CD4-positive, alpha-beta T cell treated with Interleukin-15 for 4 hours (primary cell): ENCODE results near the gene SH3RF3.

Experiments used
- DNase-seq: peaks from one replicate; pipeline ENCODE4 v3.0.0-alpha.2; 2020; ENCODE audit warnings: low spot score

Gene SH3RF3

DNA sequence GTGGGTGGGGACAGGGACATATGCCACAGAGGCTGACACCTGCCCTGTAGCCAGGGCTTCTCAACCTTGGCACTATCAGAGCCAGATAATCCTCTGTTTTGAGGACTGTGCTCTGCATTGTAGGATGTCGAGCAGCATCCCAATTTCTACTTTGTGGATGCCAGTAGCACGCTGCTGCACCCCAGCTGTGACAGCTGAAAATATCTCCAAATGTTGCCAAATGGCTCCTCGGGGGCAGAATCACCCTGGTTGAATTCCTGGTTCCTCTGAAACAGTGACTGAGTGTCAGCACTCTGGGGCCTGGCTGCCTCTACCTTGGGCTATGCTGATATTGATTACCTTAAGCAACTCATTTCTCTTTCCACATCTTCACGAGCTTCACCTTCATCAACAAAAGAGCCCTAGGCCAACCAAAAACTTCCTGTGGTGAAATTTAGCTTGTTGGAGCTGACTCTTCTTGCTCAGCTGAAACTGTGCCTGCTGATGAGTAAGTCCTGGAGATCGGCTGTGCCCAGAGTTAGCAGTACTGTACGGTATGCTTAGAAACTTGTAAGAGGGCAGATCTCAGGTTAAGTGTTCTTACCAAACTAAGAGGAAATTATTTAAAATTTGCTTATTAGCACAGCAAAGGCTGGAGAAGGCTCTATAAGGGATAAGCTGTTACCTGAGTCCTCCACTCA is 346.7 kb downstream of the SH3RF3 start:
- DNase-seq: no peak

DNA sequence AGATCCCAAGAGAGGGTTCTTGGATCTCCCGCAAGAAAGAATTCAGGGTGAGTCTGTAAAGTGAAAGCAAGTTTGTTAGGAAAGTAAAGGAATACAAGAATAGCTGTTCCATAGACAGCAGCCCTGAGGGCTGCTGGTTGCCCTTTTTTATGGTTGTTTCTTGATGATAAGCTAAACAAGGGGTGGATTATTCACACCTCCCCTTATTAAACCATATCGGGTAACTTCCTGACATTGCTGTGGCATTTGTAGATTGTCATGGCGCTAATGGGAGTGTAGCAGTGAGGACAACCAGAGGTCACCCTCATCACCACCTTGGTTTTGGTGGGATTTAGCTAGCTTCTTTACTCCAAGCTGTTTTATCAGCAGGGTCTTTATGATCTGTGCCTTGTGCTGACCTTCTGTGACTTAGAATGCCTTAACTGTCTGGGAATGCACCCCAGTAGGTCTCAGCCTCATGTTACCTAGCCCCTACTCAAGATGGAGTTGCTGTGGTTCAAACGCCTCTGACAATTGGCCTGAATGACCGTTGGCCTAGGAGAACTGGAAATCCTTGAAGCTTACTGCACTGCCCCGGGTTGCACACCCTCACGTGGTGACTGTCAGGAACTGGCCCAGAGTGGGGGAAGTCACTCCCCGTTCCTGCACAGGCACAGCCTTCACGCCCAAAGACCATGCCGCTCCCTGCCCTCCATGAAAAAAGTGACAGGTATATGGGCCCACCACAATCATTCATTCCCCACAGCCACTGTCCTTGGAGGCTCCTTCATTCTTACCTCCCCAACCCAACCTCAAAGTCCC is 347.8 kb downstream of the SH3RF3 start:
- no peak for DNase-seq

DNA sequence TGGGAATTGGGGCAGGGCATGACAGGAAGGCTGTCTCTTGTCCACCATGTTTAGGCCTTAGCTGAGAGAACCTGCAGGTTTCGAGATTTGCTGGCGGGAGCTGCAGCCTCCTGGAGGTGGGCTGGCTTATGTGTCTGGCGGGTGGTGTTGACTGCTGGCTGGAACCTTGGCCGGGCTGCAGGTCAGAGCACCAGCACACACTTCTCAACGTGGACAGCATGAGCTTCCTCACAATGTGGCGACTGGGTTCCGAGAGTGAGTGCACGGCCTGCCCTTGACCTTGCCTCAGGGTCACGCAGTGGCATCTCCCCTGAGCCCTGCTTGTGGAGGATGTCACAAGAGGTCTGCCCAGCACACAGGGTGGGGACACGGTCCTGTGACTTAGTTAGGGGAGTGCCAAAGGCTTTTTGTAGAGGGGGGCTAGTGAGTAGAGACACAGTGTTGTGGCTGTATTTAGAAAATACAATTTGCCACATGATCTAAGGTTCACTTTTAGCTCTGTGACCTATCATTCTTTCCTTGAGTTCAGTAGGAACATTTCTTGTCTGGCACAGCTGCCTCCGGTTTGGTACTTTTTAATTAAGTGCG is 350.0 kb downstream of the SH3RF3 start:
- no peak for DNase-seq

DNA sequence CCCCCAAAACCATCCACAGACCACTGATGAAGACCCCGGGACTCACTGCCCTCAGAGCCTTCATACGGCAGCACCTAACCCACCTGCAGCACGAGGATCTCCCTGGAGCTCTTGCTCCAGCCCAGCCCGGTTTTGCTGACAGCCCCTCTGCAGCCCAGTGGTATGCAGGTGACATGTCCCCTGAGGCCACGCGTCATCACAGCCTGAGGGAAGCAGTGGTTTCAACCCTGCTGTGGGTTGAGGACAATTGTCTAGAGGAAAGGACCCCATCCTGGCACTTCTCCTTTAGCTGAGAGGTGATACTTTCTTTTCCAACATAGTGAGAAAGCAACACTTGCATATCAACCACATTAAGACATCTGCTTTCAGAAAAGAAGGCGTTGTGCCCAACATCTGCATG is 350.8 kb downstream of the SH3RF3 start:
- DNase-seq: no peak

DNA sequence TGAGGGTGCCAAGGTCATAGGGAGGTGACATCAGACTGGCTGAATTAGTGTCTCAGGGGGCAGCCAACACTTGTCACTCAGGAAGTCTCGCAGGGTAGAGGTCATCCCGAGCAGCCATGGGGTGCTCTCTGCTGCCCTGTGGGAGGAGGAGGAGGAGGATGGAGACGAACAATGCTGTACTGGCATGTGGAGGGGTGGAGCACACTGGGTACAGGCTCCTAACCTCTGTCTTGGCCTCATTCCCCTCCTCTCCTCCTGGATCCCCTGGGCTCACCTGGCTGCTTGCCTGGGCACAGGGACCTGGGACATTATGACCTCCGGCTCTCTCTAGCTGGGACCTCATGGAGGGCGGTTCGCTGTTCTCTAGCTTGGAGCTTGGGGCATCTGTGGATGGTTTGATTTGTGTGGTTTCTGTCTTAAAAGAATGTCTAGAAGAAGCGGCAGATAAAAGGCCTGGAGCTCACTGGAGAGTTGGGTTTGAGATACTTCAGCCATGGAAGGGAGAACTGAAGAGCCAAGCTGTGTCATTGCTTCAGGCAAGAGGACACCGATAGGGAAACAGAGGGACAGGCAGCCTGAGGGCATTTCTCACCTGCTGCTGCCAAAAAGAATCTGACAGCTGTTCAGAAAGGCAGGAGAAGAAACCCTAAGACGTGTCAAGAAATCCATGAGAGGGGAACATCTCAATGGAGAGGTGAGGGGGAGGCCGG is 351.6 kb downstream of the SH3RF3 start:
- DNase-seq: no peak

DNA sequence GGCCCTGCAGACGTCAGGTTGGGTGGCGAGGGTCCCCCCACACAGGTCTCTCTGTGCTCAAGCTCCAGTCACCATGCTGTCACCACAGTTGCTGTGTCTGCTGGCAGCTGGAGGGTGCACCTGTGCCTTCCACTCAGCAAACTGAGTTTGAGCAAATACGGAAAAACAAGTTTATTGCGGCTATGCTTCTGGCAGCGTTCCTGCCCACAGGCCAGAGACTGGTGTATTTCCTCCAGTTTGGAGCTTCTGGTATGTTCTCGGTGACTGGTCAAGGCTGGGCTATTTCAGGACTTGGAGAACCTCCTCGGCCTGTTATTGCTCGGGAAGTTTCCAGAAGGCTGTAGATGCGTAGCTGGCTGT is 352.2 kb downstream of the SH3RF3 start:
- DNase-seq: no peak

DNA sequence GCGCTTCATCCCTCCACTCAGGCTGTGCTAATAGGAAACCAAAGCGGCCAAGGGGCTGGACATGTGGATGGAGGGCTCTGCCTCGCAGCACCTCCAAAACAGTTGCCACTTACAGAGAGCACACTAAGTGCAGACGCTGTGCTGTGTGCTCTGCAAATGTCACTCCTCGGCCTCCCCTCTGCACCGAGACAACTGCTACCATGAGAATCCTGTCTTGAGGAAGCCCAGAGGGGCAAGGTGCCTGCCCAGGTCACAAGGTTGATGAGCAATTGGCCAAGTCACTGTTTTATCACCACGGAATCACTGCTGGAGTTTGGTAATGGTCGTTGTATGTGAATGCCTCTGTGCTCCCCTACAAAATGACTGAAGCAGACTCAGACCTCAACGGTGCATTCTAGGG is 352.6 kb downstream of the SH3RF3 start:
- no peak for DNase-seq

DNA sequence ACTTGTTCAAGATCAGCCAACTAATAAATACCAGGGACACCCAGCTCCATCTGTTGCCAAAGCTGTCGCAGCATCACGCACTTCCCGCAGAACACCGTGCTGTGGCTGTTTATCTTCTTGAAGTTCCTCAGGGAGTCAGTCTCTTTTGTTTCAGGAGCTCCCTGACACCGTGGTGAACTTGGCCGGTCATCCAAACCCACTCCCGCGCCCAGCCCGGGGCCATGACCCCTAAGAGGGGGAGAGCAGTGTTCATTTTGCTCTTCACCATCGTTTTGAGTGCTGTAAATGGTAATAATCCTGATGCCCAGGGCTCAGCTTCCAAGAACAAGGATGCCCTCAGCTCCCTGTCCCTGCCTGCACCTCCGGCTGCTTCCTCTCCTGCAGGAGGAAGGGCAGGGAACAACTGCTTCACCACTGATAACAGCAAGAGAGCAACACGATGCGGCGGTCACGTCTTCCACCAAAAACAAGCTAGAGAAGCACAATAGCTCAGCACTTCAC is 353.4 kb downstream of the SH3RF3 start:
- DNase-seq: no peak

DNA sequence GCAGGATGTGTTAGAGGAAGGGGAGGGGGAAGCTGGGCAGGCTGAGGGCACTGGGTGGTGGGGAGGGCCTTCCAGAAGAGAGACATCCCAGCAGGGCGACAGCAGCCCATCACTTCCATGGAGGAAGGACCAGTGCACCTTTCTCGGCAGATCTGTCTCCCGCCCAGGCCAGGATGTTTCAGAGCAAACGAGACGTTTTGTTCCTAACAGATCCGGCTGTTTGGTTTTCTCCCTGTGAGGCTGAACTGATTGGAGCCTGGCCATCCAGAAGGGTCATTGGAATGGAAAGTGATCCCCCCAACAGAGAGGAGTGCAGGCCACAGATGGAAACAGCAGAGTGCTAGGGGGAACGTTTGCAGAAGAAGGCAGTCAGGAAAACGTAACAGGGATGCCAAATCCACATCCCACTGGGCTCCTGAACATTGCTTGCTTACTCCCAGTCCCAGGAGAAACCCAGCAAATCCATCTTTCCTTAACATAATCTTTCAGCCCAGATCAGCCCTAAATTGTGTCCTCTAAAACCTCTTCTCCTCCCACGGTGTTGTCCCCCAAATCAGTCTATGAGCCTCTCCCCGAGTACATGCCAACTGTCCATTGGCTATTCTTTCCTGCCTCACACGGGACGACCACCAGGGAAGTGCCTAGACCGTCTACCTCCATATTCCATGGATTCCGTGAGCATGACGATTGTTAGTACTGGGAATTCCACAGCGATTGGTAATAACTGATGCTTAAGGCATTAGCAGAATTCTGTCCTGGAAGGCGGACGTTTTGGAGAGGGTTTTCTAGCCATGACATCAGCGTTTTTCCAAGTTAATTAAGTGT is 357.9 kb downstream of the SH3RF3 start:
- DNase-seq: no peak

DNA sequence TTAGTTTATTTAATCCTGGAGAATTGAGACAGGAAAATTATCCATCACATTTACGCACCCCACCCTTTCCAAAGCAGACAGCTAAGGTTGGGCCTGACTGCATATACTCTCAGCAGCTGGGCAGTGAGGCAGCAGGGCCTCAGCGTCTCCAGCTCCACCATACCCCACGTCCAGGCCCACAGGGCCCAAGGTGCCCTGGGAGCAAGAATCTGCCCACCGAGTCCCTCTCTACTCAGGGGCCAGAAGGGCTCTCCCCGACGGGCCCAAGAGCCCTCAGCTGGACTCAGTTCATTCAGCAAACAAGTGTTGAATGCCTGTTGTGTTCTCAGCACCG is 358.5 kb downstream of the SH3RF3 start:
- no peak for DNase-seq

DNA sequence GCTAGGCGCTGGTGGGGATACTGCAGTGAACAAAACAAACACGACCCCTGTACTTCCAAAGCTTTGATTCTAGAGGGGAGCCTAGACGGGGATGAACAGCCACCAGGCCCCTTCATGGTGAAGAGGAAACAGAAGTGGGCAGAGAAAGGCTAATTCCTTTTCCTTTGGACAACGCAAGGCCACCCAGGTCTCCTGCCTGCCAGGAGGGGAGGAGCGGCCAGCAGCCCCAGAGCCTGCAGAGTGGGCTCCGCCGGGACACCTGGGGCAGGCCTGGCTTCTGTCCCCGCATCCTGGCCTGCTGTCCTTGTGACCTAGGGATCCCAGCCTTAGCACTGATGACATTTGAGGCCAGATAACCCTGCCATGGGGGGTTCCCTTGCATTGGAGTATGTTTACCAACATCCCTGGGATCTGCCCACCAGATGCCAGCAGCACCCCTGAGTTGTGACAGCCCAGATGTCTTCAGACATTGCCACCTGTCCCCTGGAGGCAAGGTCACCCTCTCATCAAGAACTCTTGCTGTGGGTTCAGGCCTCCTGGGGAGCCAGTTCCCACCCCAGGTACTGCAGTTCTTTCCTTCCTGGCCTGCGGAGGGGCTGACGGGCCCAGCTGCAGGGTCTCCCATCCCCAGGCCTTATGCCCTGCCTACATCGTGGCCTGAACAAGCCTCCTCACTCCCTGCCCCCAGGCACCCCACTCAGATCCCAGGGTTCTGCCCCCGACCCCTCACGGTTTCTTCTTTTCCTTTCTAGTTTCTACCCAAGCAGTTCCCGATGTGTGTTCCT is 359.1 kb downstream of the SH3RF3 start:
- no peak for DNase-seq

DNA sequence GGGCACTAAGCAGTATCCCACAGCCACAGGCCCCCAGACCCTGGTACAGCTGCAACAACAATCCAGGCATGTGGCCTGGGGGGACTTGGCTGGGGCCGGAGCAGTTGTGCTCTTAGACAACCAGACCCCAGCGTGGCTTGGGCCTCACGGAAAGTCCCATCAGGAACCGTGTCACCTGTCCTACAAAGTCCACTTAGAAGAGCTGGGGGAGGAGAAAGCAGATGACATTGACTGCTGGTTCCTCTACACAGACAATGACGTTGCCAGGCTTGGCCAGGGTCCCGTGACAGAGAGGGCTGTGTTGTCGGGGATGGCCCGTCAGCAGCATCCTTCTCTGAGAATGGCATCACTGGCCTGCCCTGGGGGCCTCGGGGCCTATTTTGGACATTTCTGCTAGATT is 360.3 kb downstream of the SH3RF3 start:
- no peak for DNase-seq

DNA sequence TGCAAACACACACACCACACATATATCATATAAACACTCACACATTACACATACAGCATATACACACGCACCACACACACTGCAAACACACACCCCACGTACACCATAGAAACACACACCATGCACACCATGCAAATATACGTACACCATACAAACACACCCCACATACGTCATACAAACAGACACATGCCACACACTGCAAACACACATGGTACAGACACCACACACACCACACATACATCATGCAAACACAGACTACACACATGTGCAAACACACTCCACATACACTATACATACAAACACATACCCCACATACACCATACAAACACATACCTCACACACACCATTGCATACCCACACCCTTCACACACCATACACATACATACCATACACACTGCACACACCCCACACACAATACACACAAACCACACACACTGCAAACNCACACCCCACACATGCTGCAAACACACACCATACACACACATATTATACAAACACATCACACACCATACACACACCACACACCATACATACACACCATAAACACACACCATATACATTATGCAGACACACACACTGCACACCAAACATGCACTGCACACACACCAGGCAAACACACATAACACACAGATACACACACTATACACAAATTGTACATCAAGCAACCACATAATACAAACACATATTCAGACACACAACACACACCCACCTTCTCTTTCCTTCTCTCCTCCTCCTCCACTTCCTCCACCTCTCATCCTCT is 364.4 kb downstream of the SH3RF3 start:
- DNase-seq: no peak

DNA sequence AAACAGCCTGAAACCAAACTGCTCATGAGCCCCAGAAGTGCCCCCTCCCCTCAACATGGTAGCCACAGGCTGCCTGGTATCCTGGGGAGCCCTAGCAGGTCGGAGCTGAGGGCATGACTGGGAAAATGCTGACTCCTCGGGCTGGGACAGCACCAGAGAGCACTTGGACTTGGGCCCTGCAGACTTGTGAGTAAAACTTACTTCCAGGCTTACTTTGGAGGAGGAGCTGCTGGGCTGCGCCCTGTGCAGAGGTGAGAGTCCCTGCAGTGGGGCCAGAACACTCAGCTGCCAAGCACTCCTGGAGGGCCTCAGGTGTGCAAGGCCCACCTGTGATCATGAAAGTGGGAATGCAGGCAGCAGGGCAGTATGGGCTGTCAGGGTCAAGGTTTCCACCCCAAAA is 365.3 kb downstream of the SH3RF3 start:
- no peak for DNase-seq

DNA sequence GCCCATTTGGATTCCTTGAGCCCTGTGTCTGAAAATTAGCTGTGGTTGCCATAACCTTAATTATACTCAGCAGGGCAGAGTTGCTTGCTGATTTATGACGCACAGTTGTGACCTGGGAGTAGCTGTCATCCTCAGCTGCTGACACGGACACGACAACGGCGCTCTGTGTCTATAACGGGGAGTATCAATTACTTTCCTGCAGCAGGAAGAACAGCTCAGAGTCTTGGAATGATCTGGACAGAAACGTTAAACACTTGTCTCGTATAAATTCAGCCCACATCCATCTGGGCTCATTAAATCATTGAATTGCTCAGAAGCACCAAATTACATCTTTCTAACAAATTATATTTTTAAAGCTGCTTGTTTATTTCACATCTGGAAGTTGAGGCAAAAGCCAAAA is 368.5 kb downstream of the SH3RF3 start:
- no peak for DNase-seq

DNA sequence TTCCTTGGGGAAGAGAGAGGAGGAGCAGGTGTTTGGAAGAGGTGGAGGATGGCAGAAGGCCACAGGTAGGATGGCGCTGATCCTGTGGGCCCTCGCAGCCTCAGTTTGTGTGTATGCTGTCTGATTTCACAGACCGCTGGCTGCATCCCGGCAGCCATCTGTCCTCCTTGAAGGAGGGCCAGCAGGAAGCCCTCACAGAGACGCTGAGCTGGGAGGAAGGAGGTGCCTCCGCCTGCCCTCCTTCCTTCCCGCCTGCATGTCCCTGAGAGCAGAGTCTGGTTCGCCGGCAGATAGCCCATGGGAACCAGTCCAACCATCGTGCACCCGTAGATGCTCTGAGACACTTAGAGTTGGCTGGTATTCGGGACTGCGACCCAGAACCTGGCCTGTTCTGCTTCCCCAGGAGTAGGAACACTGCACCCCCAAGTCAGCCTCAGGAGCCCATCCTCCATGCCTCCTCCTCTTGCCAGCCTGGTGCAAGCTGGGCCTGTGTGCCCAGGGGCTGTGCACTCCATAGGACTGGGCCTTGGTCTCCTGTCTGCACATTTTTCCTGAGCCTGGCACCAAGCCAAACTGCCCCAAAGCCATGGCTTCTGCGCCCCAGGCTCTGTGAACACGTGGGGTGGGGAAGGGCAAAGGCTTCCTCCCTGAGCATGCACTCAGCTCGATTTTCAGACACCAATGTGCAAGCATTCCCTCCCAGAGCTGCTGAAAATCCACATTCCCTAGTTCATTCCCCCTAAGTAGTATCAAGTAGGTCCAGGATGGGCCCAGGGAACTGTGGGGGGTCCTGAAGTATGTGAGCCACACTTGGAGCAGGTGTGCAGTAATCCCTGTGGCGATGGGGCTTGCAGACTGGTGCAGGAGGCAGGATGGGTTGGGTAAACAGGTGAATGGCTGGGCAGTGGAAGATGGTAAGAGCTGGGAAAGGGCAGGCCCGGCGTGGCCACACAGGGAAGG is 369.2 kb downstream of the SH3RF3 start:
- no peak for DNase-seq

DNA sequence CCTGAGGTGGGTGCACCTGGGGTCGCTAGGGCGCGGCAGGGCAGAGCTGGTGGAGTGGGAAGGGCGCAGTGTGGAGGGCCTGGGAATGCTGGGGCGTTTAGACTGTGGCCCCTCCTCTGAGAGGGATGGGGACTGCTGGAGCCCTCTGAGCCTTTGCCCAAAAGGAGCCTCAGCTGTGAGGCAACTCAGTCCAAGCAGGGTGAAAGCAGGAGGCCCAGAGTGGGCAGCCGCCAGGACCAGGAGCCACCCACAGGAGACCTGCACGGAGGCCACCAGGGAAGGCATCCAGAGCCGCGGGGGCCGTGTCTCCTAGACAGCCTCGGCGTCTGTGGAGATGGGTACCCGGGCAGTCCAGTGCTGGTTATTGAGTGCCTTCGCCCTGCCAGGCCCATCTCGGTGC is 369.9 kb downstream of the SH3RF3 start:
- DNase-seq: no peak

DNA sequence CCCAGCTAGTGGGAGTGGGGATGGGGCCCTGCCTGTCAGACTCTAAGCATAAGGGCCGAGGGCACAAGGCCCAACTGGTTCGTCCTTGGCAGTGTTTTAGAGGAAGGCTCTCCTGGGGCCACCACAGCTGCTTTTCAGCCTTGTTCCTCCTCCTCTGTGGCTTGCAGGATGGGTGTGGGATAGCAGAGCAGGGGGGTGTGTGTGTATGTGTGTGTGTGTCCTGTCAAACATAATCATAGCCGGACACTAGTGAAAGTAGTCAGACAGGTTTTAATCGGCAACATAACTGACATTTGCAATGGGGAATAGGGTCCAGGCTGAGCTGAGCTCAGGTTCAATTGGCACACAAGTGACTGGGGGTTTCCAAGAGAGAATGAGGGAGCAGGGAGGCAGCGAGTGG is 370.6 kb downstream of the SH3RF3 start:
- no peak for DNase-seq

DNA sequence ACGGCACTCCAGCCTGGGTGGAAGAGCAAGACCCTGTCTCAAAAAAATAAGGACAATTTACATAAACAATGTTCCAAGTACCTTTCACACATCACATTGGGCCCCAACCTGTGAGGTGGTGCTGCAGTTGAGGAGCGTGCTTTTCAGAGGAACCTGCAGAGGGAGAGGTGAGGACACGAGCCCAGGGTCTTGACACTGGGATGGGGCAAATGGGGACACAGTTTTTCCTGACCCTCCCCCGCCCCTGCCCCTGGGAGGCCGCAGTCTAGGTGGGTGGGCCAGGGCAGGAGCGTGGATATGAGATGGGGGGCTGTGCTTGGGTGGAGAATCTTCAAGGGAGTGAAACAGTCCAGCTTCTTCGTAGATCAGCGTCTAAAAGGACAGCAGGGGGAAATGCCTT is 371.9 kb downstream of the SH3RF3 start:
- DNase-seq: no peak
